Body of pancreas (tissue), 4 donors: ENCODE results near the gene KLHL17. TPM values are rescaled to one million over a fixed set of nuclear protein-coding genes. Genes with fewer than 3 reads are reported as not detected.
A peak's percentile ranks its signal among the peaks of the same experiment; 100 is the strongest.

Experiments
- ATAC-seq: fragments of 150-250 bp; one replicate; pipeline ENCODE4 v1.9.1; 2016
- DNase-seq, 4 donors: peaks; one replicate each; pipeline ENCODE4 v3.0.0-alpha.2; 2019
- H3K27ac ChIP-seq, 4 donors: fragments of 200-600 bp; sonication (generic); 1 replicate in 3 of 4; 2 replicates in 1 of 4; pipeline versions ENCODE4 v1.5.1 to v1.6.1; 2016 to 2019; ENCODE audit warnings: mild to moderate bottlenecking in 1 of 4, mixed read lengths in 1 of 4, moderate library complexity in 1 of 4
- H3K27me3 ChIP-seq, 2 donors: fragments of 200-600 bp; sonication (generic); one replicate each; pipeline ENCODE4 v1.6.0; 2016; ENCODE audit warnings: mild to moderate bottlenecking in 1 of 2
- H3K36me3 ChIP-seq, 2 donors: fragments of 200-600 bp; sonication (generic); replicated peaks in 1 of 2; 2 replicates each; pipeline ENCODE4 v1.5.1; 2016; ENCODE audit warnings: low read depth in 2 of 2; ENCODE audit not compliant: insufficient read depth in 1 of 2
- H3K4me1 ChIP-seq: fragments of 200-600 bp; sonication (generic); one replicate; pipeline ENCODE4 v1.6.0; 2016
- H3K4me3 ChIP-seq, 2 donors: fragments of 200-600 bp; sonication (generic); 1 replicate in 1 of 2; 2 replicates in 1 of 2; pipeline ENCODE4 v1.5.1; 2016 to 2019
- H3K9me3 ChIP-seq, 3 donors: fragments of 200-600 bp; sonication (generic); 1 replicate in 2 of 3; 2 replicates in 1 of 3; pipeline ENCODE4 v1.5.1; 2016
- POLR2A ChIP-seq, 3 donors: fragments of 450-650 bp; IDR thresholded peaks; one replicate each; pipeline ENCODE4 v1.6.1; 2016; ENCODE audit warnings: antibody characterized with exemption in 3 of 3, mild to moderate bottlenecking in 2 of 3
- WGBS, 2 donors: methylation state at CpG; one replicate each; pipeline ENCODE4 v1.1.5; 2017; 5-methylcytosine and 5-hydroxymethylcytosine counted together
- intact Hi-C: fragments of 100-400 bp; cut with DNase I; formaldehyde crosslinking; loops from one replicate; pipeline ENCODE4 v1.15.1; 2023
- total RNA-seq, 2 donors: library from RNA; depleted of rRNA; stranded (reverse); fragments of >200 nt; gene quantifications; one replicate each; pipeline ENCODE4 v1.1.0, GENCODE V29; 2016
- TF ChIP-seq, protein P1 (sequence below), 7 experiments: fragments of 450-650 bp in 4 of 7; fragments of 200-600 bp in 3 of 7; sonication (generic) in 3 of 7; IDR thresholded peaks; one replicate each; pipeline ENCODE4 v1.5.1; 2016 to 2019; ENCODE audit warnings: antibody characterized with exemption in 7 of 7

Gene KLHL17
- total RNA-seq, 2 donors from 2014 or later: 6.0 to 29.0 TPM

DNA sequence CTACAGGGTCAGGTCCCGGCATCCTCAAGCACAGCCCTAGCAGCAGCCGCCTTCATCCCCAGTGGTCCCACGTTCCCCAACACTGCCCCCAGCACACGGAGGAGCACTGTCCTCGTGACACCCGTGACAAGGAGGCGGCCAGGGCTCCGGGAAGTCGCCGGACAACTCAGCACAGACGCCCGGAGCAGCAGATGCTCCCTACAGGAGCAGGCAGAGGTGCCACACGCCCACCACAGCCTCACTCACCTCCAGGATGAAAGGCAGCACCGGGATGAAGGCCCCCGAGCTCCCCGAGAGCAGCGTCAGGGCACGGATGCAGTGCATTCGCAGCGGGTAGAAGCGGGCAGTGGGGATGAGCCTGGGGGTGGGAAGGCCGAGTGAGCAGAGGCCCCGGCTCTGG lies 9.5 kb upstream of the KLHL17 start:
- 73 to 94% methylated on average over 4 to 20 of the region's 23 CpGs for WGBS, 2 donors
- no peak for DNase-seq
- Histone ChIP-seq H3K27ac (no peak overlapping the region), H3K4me3 (no peak overlapping the region), H3K9me3 (no peaks in the 10 kb centered on the region), H3K4me1 (no peaks in the 10 kb centered on the region), H3K36me3 (peaks cover 19 to 50% of the 10 kb centered on the region in 2 donors), H3K27me3 (no peaks in the 10 kb centered on the region)
- intact Hi-C loops: no loop called here
- TF ChIP-seq, protein P1, sequence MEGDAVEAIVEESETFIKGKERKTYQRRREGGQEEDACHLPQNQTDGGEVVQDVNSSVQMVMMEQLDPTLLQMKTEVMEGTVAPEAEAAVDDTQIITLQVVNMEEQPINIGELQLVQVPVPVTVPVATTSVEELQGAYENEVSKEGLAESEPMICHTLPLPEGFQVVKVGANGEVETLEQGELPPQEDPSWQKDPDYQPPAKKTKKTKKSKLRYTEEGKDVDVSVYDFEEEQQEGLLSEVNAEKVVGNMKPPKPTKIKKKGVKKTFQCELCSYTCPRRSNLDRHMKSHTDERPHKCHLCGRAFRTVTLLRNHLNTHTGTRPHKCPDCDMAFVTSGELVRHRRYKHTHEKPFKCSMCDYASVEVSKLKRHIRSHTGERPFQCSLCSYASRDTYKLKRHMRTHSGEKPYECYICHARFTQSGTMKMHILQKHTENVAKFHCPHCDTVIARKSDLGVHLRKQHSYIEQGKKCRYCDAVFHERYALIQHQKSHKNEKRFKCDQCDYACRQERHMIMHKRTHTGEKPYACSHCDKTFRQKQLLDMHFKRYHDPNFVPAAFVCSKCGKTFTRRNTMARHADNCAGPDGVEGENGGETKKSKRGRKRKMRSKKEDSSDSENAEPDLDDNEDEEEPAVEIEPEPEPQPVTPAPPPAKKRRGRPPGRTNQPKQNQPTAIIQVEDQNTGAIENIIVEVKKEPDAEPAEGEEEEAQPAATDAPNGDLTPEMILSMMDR (IDR thresholded peaks at IDR 0.05): no peak
- TF ChIP-seq POLR2A (IDR thresholded peaks at IDR 0.05): no peak
- ATAC-seq: no peak

DNA sequence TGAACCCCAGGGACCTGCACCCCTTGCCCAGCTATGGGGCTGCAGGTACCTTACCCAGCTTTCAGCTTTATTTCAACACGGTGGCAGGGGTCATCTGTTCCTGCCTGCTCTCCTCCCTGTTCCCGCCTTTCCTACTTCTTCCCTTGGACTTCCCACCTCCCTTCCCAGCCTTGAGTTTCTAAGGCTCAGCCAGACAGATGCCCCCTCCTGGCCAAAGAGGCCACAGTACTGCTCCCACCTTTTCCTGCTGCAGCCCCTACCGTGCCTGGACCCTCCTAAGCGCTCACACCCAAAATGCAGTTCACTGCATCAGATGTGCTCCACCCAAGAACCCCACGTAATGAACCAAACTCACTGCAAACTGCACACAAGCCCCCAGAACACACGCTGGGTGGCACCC lies 9.0 kb upstream of the KLHL17 start:
- peaks cover 19 to 51% of the 10 kb centered on the region in 2 donors for H3K36me3 ChIP-seq
- H3K4me3 ChIP-seq: no peak overlapping the region
- intact Hi-C loops: no loop called here
- no peaks in the 10 kb centered on the region for H3K4me1 ChIP-seq
- no peaks in the 10 kb centered on the region for H3K9me3 ChIP-seq
- no peak for DNase-seq
- 77 to 87% methylated on average over 5 to 6 of the region's 6 CpGs for WGBS, 2 donors
- ATAC-seq: no peak
- H3K27ac ChIP-seq: no peak overlapping the region
- TF ChIP-seq POLR2A (IDR thresholded peaks at IDR 0.05): no peak
- TF ChIP-seq, protein P1 (IDR thresholded peaks at IDR 0.05): peak in 2 of 7 experiments; percentile 7 to 13
- no peaks in the 10 kb centered on the region for H3K27me3 ChIP-seq

DNA sequence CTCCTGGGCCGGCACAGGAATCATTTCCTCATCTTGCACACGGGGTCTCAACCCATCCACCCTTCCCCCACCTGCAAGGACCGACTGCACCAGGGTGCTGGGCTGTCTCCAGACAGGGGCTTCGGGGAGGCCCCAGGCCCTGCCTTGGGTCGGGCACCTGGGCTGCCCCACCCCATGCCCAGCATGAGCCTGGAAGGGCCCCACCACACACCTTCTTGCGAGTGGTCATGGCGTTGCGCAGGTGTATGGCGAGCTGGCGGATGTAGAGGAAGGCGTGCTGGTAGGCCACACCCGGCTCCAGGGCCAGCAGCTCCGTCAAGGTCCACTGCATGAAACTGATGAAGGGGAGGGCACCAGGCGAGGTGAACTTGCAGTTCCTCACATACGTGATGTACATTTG lies 8.2 kb upstream of the KLHL17 start:
- H3K9me3 ChIP-seq: no peaks in the 10 kb centered on the region
- DNase-seq: no peak
- intact Hi-C loops: no loop called here
- 91 to 97% methylated on average over 5 to 15 of the region's 15 CpGs for WGBS, 2 donors
- no peak overlapping the region for H3K27ac ChIP-seq
- TF ChIP-seq POLR2A (IDR thresholded peaks at IDR 0.05): no peak
- TF ChIP-seq, protein P1 (IDR thresholded peaks at IDR 0.05): no peak
- no peak overlapping the region for H3K4me3 ChIP-seq
- peaks cover 19 to 49% of the 10 kb centered on the region in 2 donors for H3K36me3 ChIP-seq
- H3K27me3 ChIP-seq: no peaks in the 10 kb centered on the region
- H3K4me1 ChIP-seq: peaks cover 4% of the 10 kb centered on the region
- ATAC-seq: no peak

DNA sequence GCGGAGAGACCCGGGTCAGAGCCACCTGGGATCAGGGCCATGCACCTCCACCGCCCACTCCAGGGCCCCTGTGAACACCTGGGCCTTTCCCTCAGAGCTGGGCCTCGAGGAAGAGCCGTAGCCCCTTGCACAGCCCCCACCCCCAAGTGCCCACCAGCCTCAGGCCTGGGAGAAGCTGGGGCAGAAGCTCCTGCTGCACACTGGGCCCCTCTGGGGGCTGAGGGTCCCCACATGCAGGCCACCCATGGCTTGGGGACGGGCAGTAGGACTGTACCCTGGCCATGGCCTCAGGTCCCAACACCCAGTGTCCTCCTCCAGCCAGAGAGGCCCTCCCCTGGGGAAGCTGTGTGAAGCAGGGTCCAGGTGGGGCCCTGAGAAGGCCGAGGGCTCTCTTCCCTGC lies 7.8 kb upstream of the KLHL17 start:
- intact Hi-C loops: no loop called here
- 83 to 92% methylated on average over 3 to 6 of the region's 7 CpGs for WGBS, 2 donors
- ATAC-seq (no peak), DNase-seq (no peak)
- peaks cover 8% of the 10 kb centered on the region for H3K4me1 ChIP-seq
- H3K9me3 ChIP-seq: no peaks in the 10 kb centered on the region
- H3K27me3 ChIP-seq: no peaks in the 10 kb centered on the region
- TF ChIP-seq, protein P1 (IDR thresholded peaks at IDR 0.05): no peak
- no peak for TF ChIP-seq POLR2A (IDR thresholded peaks at IDR 0.05)
- H3K27ac ChIP-seq: no peak overlapping the region
- H3K4me3 ChIP-seq: no peak overlapping the region
- peaks cover 17 to 49% of the 10 kb centered on the region in 2 donors for H3K36me3 ChIP-seq

DNA sequence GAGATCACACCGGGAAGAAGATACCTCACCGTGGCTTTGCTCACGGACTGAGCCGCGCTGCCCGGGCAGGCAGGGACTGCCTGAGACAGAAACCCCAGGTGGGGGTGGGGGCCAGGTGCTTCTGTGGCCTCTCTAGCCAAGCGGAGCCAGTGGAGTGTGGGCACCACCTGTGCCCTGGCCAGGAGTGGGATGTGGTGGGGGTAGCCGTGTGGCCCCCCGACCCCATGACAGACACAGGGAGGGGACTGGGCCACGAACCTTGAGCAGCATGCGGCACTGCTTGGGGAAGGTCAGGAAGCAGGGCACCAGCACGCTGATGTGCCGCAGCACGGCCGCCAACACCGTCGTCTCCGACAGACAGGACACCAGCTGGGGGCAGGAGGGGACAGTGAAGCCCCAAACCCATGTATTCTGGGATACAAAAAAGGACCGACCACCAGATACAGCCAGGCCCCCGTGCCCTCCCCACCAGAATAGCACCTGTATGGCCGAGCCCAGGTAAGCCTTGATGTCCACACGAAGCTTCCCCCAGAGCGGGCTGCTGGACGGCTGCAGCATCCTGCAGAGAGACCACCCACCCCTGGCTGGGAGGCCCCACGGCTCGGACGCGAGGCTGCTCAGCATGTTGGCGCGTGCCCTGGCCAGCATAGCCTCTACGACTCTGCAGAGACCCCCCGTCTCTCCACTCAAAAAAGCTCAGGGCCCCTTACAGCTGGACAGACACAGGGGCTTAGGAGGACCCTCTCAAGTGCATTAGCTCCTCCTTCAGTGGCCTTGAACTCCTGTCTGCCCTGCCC lies 6.7 kb upstream of the KLHL17 start:
- H3K36me3 ChIP-seq: peaks cover 8 to 40% of the 10 kb centered on the region in 2 donors
- no peak for DNase-seq
- TF ChIP-seq POLR2A (IDR thresholded peaks at IDR 0.05): no peak
- TF ChIP-seq, protein P1 (IDR thresholded peaks at IDR 0.05): no peak

More for the DNA sequence above, 6.7 kb upstream of the KLHL17 start:
- ATAC-seq: no peak
- H3K4me1 ChIP-seq: peaks cover 17% of the 10 kb centered on the region
- H3K4me3 ChIP-seq: no peak overlapping the region
- WGBS, 2 donors: 77 to 90% methylated on average over 13 to 27 of the region's 32 CpGs
- H3K27ac ChIP-seq: no peak overlapping the region
- intact Hi-C loops: no loop called here
- no peaks in the 10 kb centered on the region for H3K27me3 ChIP-seq
- no peaks in the 10 kb centered on the region for H3K9me3 ChIP-seq
